T-helper 2 cell (primary cell): ENCODE data around the gene LARP7.
"Not testable (repeated sequence)": the region's sequence is repeated elsewhere in the genome, so short reads cannot be mapped to it uniquely, and the experiment has no call there.

Experiments
- DNase-seq, 5 experiments: peaks; one replicate each; pipeline versions ENCODE4 v3.0.0 to v3.0.0-alpha.2; 2012 to 2022
- total RNA-seq, 2 donors: gene quantifications; one replicate each; lab custom pipeline; 2026; lab: John Stamatoyannopoulos, UW

The LARP7 gene
- 39.9 to 67.5 reads per million in 2 donors for total RNA-seq

DNA sequence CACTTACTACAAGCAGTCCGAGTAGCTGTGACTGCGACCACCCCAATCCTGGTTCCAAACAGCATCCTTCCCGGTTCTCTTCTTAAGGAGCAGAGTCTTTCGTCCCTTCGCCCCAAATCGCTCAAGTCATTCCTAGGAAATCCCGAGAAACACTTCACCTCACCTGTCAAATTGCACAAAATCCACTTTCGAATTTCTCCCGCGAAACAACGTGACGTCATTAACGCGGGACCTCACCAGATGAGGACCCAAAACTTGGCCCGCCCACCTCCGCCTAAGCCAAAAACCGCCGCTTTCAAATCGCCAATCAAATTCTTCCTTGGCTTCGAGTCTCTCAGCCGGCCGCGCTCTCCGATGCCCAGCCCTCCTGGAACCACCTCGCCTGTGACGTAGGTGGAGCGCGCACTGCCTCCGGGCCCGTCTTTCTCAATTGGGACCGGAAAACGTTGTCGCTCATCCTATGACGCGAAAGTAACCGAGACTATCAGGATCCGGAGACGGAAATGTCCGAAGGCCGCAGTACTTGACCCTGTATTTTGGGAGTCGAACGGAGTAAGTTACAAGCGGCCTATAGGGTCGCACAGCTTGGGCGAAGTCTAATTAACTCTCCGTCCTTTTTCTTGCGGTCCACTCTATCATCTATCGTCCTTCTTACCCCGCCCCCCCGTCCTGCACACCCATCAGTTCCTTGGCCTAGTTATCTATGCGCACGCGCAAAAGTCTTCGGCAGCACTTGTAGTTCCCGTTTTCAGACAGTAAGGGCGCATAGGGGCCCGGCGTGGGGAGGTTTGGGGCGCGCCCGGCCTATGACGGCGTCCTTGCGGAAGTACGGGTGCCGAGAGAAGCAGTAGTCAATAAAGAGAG is at the start of gene LARP7, which contains the start of gene ZGRF1:
LARP7 (plus strand) TSS at position 456 of the 864 bp plus-strand sequence. CDS start 7,527 bp downstream, outside the sequence.
ZGRF1 (minus strand) TSS at position 222 of the 864 bp plus-strand sequence. CDS start 3,733 bp downstream, outside the sequence.
- peak; percentile 88 to 100 (median 98) for DNase-seq

DNA sequence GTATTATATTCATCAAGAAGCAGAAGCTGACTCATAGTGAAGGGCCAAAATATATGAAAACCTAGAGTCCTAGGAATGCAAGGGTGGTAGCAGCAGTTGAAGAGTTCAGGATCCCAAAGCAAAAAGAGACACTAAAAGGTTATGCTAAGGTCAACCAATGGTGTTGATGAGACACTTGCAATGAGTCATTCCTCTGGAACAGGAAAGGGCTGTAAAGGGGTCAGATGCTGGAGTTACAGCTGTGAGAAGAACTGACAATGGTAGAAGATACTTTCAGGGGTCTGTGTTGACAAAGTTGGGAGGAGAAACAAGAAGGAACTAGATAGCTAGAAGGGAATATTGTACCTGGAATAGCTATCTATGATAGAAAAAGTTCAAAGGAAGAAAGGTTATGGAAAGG is 47.7 kb upstream of the LARP7 start:
- no peak for DNase-seq

DNA sequence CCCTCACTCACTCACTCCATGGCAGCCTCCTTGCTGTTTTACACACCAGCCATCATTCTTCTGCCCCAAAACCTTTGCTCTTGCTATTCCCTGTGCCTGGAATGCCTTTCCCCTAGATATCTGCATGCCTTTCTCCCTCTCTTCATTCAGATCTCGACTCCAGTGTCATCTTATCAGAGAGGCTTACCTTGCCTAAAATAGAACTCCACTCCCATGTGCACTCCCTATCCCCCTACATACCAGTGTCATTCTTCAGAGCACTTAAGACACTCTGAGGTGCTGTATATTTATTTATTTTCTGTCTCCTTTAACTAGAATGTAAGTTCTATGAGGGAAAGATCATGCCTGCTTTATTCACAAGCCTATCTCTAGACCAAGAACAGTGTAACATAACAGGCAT is 45.4 kb upstream of the LARP7 start:
- DNase-seq: no peak

DNA sequence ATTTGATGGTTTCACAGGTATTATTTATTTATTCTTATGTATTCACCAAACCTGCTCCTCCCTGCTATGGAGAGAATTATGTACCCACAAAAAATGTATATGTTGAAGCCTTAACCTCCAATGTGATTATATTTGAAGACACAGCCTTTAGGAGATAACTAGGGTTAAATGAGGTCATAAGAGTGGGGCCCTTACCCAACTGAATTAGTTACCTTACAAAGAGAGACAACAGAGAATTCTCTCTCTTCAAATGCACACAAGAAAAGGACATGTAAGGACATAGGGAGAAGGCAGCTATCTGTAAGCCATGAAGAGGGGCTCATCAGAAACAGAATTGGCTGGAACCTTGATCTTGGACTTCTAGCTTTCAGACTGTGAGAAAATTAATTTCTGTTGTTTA is 44.2 kb upstream of the LARP7 start:
- no peak for DNase-seq

DNA sequence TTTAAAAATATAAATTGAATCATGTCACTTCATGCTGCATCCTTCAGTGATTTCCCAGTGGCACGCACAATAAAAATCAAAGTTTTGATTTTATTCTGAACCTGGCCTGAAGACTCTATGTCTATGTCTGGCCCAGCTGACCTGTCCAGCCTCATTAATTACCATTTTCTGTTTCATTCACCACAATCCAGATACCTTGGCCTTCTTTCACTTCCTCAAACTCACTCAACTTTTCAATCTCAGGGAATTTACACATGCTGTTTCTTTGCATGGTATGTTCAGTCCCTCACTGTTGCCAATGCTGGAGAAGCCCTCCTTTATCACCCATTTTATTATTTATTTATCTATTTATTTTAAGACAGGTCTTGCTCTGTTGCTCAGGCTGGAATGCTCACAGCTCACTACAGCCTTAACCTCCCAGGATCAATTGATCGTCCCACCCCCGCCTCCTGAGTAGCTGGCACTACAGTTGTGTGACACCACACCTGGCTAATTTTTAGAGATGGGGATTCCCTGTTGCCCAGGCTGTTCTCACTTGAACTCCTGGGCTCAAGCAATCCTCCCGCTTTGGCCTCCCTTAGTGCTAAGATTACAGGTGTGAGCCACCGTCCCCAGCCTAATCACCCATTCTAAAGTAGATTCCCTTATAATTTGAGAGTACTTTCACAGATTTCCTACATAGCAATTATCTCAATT is 43.4 kb upstream of the LARP7 start:
- no peak for DNase-seq

DNA sequence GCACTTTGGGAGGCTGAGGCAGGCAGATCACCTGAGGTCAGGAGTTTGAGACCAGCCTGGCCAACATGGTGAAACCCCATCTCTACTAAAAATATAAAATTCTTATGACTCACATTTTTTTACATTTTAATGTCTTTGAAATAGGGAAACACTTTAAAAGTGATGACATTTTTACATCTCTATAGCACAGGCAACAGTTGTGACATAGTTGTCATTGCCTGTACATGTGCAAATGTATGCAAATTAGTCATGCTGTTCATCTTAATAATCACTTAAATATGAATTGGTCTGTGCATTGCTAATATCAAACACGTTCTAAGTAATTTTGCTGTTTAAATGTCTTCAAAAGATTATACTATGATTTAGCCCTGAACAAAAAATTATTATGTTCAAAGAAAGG is 42.0 kb upstream of the LARP7 start:
- DNase-seq: no peak

DNA sequence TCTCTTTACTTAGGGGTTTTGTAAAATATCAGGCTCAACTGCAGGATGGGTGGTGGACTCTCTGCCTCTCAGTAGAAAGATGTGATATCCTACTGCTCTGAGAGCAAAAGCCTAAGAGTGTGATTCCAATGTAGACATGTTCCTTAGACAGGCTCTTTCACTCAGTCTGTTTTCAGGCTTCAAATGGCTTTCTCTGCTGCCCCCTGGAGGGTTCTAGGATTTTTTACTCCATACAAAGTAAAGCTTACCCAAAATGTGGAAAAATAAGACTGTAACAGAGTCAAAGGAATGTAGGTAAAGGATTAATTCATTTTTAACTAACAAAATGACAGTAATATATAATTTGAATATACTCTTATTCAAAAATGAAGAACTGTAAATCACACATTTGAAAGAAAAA is 32.4 kb upstream of the LARP7 start:
- peak in 3 of 5 experiments; percentile 6 to 31 (median 7) for DNase-seq

DNA sequence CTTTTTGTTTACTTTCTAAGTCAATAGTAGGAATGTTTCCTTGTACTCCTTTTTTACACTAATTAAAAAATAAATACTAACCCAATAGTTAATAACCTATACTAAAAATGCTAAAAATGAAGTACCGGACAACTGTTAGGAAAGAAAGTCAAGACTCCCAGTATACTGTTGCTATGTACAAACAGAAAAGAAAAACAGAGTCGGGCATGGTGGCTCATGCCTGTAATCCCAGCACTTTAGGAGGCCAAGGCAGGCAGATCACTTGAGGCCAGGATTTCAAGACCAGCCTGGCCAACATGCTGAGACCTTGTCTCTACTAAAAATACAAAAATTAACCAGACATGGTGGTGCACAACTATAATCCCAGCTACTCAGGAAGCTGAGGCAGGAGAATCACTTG is 24.1 kb upstream of the LARP7 start:
- not testable (repeated sequence) for DNase-seq

DNA sequence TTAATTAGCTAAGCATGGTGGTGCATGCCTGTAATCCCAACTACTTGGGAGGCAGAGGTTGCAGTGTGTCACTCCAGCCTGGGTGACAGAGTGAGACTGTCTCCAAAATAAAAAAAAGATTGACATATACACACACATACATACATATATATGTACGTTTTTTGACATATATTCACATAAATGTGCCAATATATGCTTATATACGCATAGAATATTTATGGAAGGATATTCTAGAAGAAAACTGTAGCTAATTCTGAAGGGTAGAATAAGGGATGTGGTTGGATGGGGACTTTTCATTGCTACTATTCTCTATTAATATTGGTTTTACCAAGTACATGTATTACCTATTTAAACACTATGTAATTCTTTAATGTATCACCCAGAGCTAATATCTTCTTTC is 20.0 kb upstream of the LARP7 start:
- no peak for DNase-seq

DNA sequence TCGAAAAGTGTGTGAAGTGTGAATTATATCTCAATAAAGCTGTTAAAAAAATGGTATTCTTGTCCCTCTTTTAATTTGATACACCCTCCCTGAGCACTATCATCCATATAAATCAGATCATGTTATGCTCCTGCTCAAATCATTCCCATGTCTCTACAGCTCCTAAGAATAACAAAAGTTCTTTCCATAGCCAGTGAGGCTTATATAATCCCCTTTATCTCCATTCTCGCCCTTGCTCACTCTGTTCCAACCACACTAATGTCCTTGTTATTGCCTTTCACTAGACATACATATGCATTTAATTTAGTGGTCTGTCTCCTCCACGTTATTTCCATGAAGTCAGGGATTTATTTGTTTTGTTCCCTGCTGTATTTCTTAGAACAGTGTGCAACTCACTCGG is 10.7 kb upstream of the LARP7 start:
- DNase-seq: no peak

DNA sequence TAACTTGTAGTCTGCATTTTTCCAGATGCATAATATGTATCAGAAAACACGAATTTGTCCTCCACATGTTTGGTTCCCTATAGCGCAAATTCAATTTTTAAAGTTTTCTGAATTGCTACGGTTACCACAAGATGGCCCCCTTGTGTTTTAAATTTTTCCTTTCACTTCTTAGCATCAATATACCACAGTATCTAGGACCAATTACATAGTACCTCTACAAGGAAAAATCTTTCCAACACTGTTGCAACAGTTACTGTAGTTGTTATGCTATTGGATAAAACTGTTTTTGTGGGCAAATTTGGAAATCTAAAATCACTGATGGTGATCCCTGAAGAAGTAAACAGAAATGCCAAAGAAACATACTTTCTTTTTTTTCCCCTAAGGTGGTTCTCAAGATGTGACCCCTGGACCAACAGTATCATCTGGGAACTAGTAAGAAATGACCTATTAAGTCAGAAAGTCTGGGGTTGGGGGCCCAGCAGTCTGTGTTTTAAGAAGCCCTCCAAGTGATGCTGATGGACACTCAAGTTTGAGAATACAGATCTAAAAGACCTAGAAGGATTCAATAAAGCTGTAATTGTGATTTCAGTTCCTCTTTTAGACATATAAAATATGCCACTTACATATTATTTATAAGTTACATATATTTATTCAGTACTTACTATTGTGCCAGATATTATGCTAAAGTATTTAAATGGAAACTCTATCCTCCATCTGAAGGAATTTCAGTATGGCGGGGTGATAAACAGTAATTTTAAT is 3.3 kb upstream of the LARP7 start:
- DNase-seq: peak in 1 of 5 experiments; percentile 48

DNA sequence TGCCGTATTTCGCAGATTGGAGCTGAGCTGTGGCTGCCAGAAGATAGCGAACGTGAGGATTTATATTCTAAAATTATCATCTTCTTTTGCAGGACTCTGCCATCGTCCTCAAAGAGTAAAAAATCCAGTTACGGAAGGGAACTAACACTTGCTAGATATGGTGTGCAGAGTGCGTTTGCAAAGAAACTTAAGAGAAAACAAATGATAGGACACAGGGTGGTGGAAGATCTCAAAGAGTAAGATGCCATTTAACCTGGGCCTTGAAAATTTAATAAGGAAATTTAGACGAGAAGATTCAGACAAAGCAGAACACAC is 566 bp downstream of the LARP7 start:
- DNase-seq: no peak

DNA sequence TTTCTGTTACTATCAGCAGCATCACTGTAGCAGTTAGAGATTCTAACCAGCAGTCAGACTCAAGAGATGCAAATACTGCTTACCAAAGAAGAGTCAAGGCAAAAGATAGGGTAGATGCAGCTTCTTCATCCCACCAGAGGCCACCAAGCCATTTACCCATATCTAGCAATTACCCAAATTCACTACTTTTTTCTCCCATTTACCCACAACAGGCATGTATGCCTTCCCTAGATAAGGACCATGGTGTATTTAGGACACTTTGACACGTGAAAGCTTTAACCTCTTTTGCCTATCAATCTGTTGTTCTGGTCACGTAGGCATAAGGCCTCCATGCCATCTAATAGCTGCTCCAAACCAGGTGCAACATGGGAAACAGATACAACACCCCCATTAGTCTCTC is 5.6 kb downstream of the LARP7 start:
- no peak for DNase-seq

DNA sequence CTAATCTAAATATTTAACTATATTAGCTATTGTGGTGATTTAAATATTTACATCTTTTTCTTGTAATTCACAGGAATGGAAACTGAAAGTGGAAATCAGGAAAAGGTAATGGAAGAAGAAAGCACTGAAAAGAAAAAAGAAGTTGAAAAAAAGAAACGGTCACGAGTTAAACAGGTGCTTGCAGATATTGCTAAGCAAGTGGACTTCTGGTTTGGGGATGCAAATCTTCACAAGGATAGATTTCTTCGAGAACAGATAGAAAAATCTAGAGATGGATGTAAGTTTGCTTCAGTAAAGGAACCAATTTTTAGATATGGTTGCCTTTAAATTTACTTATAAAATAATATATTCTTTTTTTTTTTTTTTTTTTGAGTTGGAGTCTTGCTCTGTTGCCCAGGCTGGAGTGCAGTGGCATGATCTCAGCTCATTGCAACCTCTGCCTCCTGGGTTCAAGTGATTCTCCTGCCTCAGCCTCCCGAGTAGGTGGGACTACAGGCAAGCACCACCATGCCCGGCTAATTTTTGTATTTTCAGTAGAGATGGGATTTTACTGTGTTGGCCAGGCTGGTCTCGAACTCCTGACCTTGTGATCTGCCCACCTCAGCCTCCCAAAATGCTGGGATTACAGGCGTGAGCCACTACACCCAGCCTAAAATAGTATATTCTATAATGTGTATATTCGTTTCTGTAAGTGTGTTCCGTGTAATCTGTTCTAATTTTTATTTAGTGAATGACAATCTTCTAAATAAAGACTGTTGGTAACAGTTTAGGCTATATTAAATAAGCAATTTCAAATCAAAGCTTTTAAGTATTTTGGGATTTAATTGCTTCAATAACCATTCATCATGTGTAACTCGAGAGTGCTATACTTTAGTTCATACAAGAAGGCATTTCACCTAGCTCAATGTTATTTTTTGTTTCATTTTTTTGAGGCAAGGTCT is 7.9 kb downstream of the LARP7 start:
- not testable (repeated sequence) for DNase-seq

DNA sequence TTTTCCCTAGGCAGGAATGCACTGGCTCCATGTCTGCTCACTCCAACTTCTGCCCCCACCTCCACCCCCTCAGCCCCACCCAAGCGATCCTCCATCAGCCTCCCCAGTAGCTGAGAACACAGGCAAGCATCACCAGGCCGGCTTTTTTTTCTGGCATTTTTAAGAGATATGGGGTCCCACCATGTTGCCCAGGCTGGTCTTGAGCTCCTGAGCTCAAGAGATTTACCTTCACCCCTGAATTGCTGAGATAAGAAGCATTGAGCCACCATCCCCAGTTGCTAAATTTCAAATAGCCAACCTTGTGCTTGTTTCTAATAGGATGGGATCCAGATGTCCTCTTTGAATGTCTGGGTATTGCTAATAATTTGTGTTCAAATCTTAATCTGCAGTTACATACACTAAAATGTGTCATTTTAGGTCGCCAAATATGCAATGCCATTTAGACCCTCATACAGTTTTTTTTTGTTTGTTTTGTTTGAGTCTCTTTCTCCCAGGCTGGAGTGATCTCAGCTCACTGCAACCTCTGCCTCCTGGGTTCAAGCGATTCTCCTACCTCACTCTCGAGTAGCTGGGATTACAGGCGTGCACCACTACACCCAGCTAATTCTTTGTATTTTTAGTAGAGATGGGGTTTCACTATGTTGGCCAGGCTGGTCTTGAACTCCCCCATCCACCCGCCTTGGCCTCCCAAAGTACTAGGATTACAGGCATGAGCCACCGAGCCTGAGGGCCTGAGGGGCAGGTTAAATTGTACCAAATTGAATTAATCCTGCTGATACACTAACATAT is 8.8 kb downstream of the LARP7 start:
- no peak for DNase-seq

DNA sequence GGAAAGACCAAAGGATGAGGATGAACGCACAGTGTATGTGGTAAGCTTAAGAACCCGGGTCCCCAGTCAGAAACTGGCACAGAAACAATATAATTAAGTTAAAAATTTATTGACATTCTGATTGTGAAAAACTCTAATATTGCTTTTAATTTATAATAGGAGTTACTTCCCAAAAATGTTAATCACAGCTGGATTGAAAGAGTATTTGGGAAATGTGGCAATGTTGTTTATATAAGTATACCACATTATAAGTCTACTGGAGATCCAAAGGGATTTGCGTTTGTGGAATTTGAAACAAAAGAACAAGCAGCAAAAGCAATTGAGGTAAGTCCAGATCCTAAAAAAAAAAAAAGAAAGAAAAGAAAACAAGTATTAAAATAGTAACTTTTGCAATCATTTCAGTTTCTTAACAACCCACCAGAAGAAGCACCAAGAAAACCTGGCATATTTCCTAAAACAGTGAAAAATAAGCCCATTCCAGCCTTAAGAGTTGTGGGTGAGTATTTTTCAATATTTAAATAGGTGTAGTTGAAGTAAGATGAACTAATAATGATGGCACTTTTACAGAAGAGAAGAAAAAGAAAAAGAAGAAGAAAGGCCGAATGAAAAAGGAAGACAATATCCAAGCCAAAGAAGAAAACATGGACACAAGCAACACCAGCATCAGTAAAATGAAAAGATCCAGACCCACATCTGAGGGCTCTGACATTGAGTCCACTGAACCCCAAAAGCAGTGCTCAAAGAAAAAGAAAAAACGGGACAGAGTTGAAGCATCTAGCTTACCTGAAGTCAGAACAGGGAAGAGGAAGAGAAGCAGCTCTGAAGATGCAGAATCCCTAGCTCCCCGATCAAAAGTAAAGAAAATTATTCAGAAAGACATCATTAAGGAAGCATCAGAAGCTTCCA is 9.9 kb downstream of the LARP7 start:
- no peak for DNase-seq

DNA sequence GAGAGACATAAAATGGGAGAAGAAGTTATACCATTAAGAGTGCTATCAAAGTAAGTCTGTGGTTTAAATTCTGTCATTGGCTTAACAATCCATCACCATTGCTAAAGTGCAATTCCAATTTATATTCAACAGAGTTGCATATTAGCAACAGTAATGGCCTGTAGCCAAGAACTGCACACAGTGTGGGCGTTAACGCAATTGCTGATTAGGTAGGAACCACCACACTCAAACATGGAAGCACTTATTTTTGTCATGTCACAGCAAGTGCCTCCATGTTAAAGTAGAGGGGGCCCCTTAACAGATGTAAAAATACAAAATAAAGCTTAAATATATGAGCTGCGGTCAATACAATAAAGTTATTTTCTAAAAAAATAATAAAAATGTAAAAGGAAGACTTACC is 10.8 kb downstream of the LARP7 start:
- no peak for DNase-seq

DNA sequence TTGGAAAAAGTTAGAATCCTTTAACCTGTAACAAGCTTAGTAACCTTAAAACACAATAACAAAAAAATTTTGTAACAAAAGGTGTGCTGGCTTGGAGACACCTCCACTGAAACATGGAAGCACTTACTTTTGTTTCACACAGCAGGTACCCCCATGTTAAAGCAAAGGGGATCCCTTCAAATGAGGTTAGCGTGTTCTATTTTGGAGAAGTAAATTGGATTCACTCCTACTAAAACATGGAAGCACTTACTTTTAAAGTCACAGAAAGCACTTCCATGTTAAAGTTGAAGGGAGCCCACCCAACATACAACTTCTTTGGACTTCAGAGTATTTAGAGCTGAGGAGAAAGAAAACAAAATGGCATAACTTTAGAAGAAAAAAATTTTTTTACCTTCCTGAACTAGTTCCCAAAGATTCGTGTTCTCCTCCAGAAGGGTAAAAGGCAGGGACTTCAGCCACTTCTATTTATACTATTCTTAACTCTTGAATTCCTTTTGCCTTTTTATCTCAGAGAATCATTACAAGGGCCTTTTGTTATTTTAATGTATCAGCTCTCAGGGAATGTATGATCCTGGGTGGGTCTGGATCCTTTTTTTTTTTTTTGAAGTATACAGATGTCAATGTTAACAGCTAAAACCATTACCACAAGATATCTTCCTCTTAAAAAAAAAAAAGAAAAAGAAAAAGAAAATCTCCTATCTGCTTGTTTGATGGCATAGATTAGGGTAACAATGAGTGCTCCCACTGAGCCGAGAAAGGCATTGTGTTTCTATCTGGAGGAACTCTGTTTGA is 11.5 kb downstream of the LARP7 start:
- no peak for DNase-seq

DNA sequence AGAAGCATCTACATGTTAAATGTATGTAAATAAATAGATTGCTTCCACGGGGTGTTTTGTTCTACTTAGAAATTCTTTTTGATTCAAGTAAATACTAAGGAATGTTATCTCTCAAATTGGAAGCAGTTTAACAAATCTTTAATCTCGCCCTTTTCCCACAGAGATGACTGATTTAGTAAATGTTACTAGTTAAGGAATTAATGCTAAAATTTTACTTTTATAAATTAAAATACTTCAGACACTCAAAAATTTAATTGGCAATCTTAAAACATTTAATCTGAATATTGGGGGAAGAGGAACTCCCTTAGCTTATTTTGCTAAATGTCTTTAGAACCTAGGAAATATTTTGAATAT is 12.1 kb downstream of the LARP7 start:
- DNase-seq: no peak
